ENCODE measurements around the gene HMGXB3. TPM values are rescaled to one million over a fixed set of nuclear protein-coding genes. Genes with fewer than 3 reads are reported as not detected.

Gene HMGXB3
- total RNA-seq, 1 donor from 2014 or later, result 40.5 TPM

DNA sequence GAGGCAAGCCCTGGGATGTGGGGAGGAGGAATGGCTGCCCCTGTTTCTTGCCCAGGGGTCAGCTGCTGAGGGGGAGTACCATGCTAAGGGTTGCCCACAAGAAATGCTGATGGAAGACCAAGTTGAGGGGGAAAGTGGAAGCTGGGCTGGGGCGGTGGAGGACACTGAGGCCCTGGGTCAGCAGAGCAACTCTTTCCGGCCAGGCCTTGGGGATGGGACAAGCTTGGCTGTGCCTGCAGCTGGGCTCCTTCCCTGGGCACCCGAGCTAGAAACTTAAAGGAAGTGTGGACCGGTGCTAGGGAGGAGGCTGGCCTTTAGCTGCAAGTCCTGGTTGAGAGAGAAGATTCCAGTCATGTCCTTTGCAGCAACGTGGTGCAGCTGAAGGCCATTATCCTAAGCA lies 63.1 kb downstream of the HMGXB3 start:
- Mint-ChIP-seq H3K27ac (no peak overlapping the region), H3K4me1 (ENCODE audit: unreplicated experiment) (no peaks in the 10 kb centered on the region), H3K9me3 (no peaks in the 10 kb centered on the region), H3K36me3 (no peaks in the 10 kb centered on the region), H3K27me3 (peaks cover 2% of the 10 kb centered on the region), H3K4me3 (no peak overlapping the region)
- TF ChIP-seq CTCF (conservative IDR thresholded peaks at IDR 0.05), result no peak
- no peak for DNase-seq (ENCODE audit: extremely low spot score, unreplicated experiment)

GRCh38 chr5:150064681-150065220 lies 64.2 kb downstream of the HMGXB3 start:
- H3K9me3 Mint-ChIP-seq, result no peaks in the 10 kb centered on the region
- no peak overlapping the region for H3K27ac Mint-ChIP-seq
- DNase-seq (ENCODE audit: extremely low spot score, unreplicated experiment), result no peak
- no peak overlapping the region for H3K4me3 Mint-ChIP-seq
- H3K36me3 Mint-ChIP-seq, result no peaks in the 10 kb centered on the region
- H3K27me3 Mint-ChIP-seq, result peaks cover 2% of the 10 kb centered on the region
- no peak for TF ChIP-seq CTCF (conservative IDR thresholded peaks at IDR 0.05)
- no peaks in the 10 kb centered on the region for H3K4me1 Mint-ChIP-seq (ENCODE audit: unreplicated experiment)

DNA sequence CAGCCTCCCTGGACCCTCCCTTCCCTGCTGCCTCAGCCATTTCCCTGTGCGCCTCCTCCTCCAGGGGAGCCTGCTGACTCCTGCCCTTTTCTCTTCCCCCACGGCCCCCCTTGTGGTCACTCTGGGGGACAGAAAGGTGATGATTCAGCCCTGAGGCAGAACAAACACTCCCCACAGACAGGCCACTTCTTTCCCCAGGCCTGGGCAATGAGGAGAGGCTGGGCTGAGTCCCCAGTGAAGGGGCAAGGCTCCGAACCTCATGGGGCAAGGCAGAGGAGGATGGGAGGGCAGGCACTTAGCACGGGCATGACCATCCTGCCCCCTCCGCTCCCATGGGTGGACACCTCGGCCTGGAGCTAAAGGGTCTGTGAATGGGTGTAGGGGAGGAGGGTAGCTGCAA lies 64.8 kb downstream of the HMGXB3 start:
- TF ChIP-seq CTCF (conservative IDR thresholded peaks at IDR 0.05), result no peak
- DNase-seq (ENCODE audit: extremely low spot score, unreplicated experiment), result no peak
- Mint-ChIP-seq H3K9me3 (no peaks in the 10 kb centered on the region), H3K4me3 (no peak overlapping the region), H3K27ac (no peak overlapping the region), H3K36me3 (no peaks in the 10 kb centered on the region), H3K4me1 (ENCODE audit: unreplicated experiment) (no peaks in the 10 kb centered on the region), H3K27me3 (peaks cover 2% of the 10 kb centered on the region)

DNA sequence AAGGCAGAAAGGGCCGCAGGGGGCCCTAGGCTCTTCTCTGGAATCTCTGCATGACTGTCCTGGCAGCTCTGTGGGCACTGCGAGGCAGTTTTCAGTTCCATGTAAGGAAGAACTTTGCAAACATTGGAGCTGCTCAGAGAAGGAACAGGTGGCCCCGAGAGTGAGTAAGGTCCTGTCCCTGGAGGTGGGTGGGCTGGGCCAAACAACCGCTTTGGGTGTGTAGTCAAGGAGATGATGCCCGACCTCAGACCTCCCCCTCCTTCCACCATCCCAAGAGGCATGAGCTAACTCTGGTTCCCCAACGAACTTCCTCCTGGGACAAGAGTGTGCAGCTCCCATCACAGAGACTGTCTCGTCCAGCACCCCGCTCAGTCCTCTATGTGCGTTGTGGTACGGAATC lies 65.3 kb downstream of the HMGXB3 start:
- no peak for TF ChIP-seq CTCF (conservative IDR thresholded peaks at IDR 0.05)
- Mint-ChIP-seq H3K4me3 (no peak overlapping the region), H3K27me3 (peaks cover 2% of the 10 kb centered on the region), H3K4me1 (ENCODE audit: unreplicated experiment) (no peaks in the 10 kb centered on the region), H3K9me3 (no peaks in the 10 kb centered on the region), H3K27ac (no peak overlapping the region), H3K36me3 (no peaks in the 10 kb centered on the region)
- DNase-seq (ENCODE audit: extremely low spot score, unreplicated experiment), result no peak

GRCh38 chr5:150066436-150066835 lies 65.9 kb downstream of the HMGXB3 start:
- no peak overlapping the region for H3K27ac Mint-ChIP-seq

More at GRCh38 chr5:150066436-150066835, 65.9 kb downstream of the HMGXB3 start:
- H3K4me3 Mint-ChIP-seq, result no peak overlapping the region
- no peaks in the 10 kb centered on the region for H3K4me1 Mint-ChIP-seq (ENCODE audit: unreplicated experiment)
- TF ChIP-seq CTCF (conservative IDR thresholded peaks at IDR 0.05), result no peak
- no peak for DNase-seq (ENCODE audit: extremely low spot score, unreplicated experiment)
- no peaks in the 10 kb centered on the region for H3K36me3 Mint-ChIP-seq
- H3K27me3 Mint-ChIP-seq, result peaks cover 2% of the 10 kb centered on the region
- H3K9me3 Mint-ChIP-seq, result no peaks in the 10 kb centered on the region

Data from type B pancreatic cell (in vitro differentiated cells).